Measurements from ENCODE around the gene FRK.

- TF ChIP-seq CTCF (IDR thresholded peaks at IDR 0.05), result peak; percentile 46 to 83 (median 60)
- no peak for TF ChIP-seq POLR2A (IDR thresholded peaks at IDR 0.05)
Observed at GRCh38 chr6:116010790-116011401, 49.8 kb downstream of the FRK start.
